Endothelial cell of umbilical vein (primary cell): ENCODE data around the gene COL6A2. TPM values are rescaled to one million over a fixed set of nuclear protein-coding genes. Genes with fewer than 3 reads are reported as not detected.

Source experiments
- BruUV-seq: library from RNA; stranded (reverse); fragments of 400-500 nt; replicated peaks from 2 replicates; lab custom pipeline; 2021; lab: Mats Ljungman, UMichigan
- CTCF ChIA-PET: fragments of 300-600, 350-600 bp; sonication (Branson Sonifier 250); formaldehyde crosslinking; loops from one replicate; lab custom pipeline; 2021; ENCODE audit warnings: antibody characterized with exemption, inconsistent platforms; lab: Charles Lee
- POLR2A ChIA-PET: fragments of 300-600, 350-600 bp; sonication (Branson Sonifier 250); formaldehyde crosslinking; loops from one replicate; lab custom pipeline; 2021; ENCODE audit warnings: antibody characterized with exemption, inconsistent platforms; lab: Charles Lee
- DNase-seq: peaks from one replicate; pipeline ENCODE4 v3.0.0-alpha.2; 2011; ENCODE audit warnings: low read depth, low spot score
- FAIRE-seq: peaks from 2 replicates; lab custom pipeline; 2011; peaks lifted over from hg19 to GRCh38; lab: Jason Lieb, UNC
- H2AFZ ChIP-seq: 2 replicates; pipeline ENCODE4 v1.6.0; 2012; ENCODE audit warnings: low read depth, low read length, control low read depth, inconsistent platforms
- H3K27ac ChIP-seq: 2 replicates; pipeline ENCODE4 v1.5.1; 2011; ENCODE audit warnings: low read depth, mild to moderate bottlenecking, control low read depth, low read length, moderate library complexity; ENCODE audit not compliant: insufficient read depth
- H3K27me3 ChIP-seq, 2 experiments: 2 replicates each; pipeline versions ENCODE4 v1.6.0 to v1.6.1; 2011; ENCODE audit warnings: low read length in 2 of 2, mixed read lengths in 1 of 2; ENCODE audit not compliant: control insufficient read depth in 2 of 2, insufficient read depth in 2 of 2
- H3K36me3 ChIP-seq, 2 experiments: 2 replicates in 1 of 2; 3 replicates in 1 of 2; pipeline ENCODE4 v1.5.1; 2011; ENCODE audit warnings: low read length in 2 of 2, mild to moderate bottlenecking in 1 of 2, moderate library complexity in 1 of 2; ENCODE audit not compliant: control insufficient read depth in 2 of 2, insufficient read depth in 2 of 2; ENCODE audit errors: extremely low read depth in 1 of 2
- H3K4me1 ChIP-seq: 3 replicates; pipeline ENCODE4 v1.5.1; 2011; ENCODE audit warnings: mild to moderate bottlenecking, low read length; ENCODE audit not compliant: control insufficient read depth, insufficient read depth; ENCODE audit errors: extremely low read depth
- H3K4me2 ChIP-seq: 2 replicates; pipeline ENCODE4 v1.6.1; 2011; ENCODE audit warnings: low read length, control low read depth, mixed read lengths; ENCODE audit not compliant: insufficient read depth
- H3K4me3 ChIP-seq, 3 experiments: fragments of 200-600 bp in 1 of 3; sonication (generic), shearing (Covaris generic) in 1 of 3; replicated peaks in 1 of 3; 2 replicates each; pipeline ENCODE4 v1.5.1; 2011 to 2016; ENCODE audit warnings: control low read depth in 3 of 3, low read length in 3 of 3, mild to moderate bottlenecking in 2 of 3, inconsistent platforms in 1 of 3, low read depth in 1 of 3, moderate library complexity in 1 of 3; ENCODE audit not compliant: insufficient read depth in 1 of 3
- H3K79me2 ChIP-seq: 2 replicates; pipeline ENCODE4 v1.6.0; 2012; ENCODE audit warnings: low read length, inconsistent platforms; ENCODE audit not compliant: control insufficient read depth, insufficient read depth
- H3K9ac ChIP-seq: replicated peaks from 2 replicates; pipeline ENCODE3; 2011; ENCODE audit warnings: low read length, control low read depth; ENCODE audit not compliant: insufficient read depth; ENCODE audit errors: extremely low read depth
- H3K9me1 ChIP-seq: replicated peaks from 3 replicates; pipeline ENCODE4 v1.6.0; 2011; ENCODE audit warnings: mild to moderate bottlenecking, low read length; ENCODE audit not compliant: control insufficient read depth, insufficient read depth; ENCODE audit errors: extremely low read depth
- H3K9me3 ChIP-seq: replicated peaks from 2 replicates; pipeline ENCODE4 v1.5.1; 2012; ENCODE audit warnings: low read length, inconsistent platforms; ENCODE audit not compliant: control insufficient read depth, insufficient read depth
- H4K20me1 ChIP-seq: replicated peaks from 2 replicates; pipeline ENCODE3; 2011; ENCODE audit warnings: mild to moderate bottlenecking, low read length; ENCODE audit not compliant: control insufficient read depth, insufficient read depth; ENCODE audit errors: extremely low read depth
- EZH2 ChIP-seq: IDR thresholded peaks from 2 replicates; pipeline ENCODE4 v1.6.1; 2012; ENCODE audit warnings: borderline replicate concordance, low read depth, mild to moderate bottlenecking, moderate library complexity, low read length, inconsistent platforms; ENCODE audit not compliant: severe bottlenecking
- FOS ChIP-seq: IDR thresholded peaks from 2 replicates; pipeline ENCODE4 v1.6.1; 2011; ENCODE audit warnings: mild to moderate bottlenecking, low read length, moderate library complexity, borderline replicate concordance; ENCODE audit not compliant: insufficient read depth
- GATA2 ChIP-seq: IDR thresholded peaks from 2 replicates; pipeline ENCODE4 v1.7.0; 2011; ENCODE audit warnings: low read depth, mild to moderate bottlenecking, moderate library complexity, mixed read lengths, low read length; ENCODE audit not compliant: insufficient read length, insufficient read depth
- JUN ChIP-seq: IDR thresholded peaks from 2 replicates; pipeline ENCODE4 v1.6.1; 2011; ENCODE audit warnings: borderline replicate concordance, low read depth; ENCODE audit not compliant: insufficient read length, insufficient read depth
- MYC ChIP-seq: IDR thresholded peaks from one replicate; pipeline ENCODE4 v1.6.1; 2011; ENCODE audit warnings: mild to moderate bottlenecking, low read depth, low read length
- POLR2A ChIP-seq: IDR thresholded peaks from 2 replicates; pipeline ENCODE4 v1.6.1; 2012; ENCODE audit warnings: low read depth, mild to moderate bottlenecking, control low read depth, low read length
- POLR2AphosphoS5 ChIP-seq: IDR thresholded peaks from 2 replicates; pipeline ENCODE4 v1.6.1; 2012; ENCODE audit warnings: low read depth, mild to moderate bottlenecking, control low read depth, low read length, moderate library complexity; ENCODE audit not compliant: insufficient read depth
- dilution Hi-C: fragments of 300-500 bp; cut with MboI; formaldehyde crosslinking; loops from one replicate; pipeline ENCODE4 v1.15.0; 2019; ENCODE audit warnings: low sequenced_read_pairs; ENCODE audit not compliant: extremely low pct_ligation_motif_present
- intact Hi-C: fragments of 100-400 bp; cut with micrococcal nuclease; formaldehyde crosslinking; loops from one replicate; pipeline ENCODE4 v1.10.0; 2022
- polyA plus RNA-seq, 4 experiments: library from polyadenylated mRNA; depleted of rRNA in 3 of 4; stranded (reverse) in 3 of 4; unstranded in 1 of 4; fragments of >200 nt; gene quantifications; 2 replicates each; pipeline versions ENCODE4 v1.2.1 to v1.2.3, GENCODE V29; 2011 to 2012; ENCODE audit warnings: missing spikeins in 1 of 4
- total RNA-seq: library from RNA; stranded (reverse); gene quantifications from 2 replicates; pipeline ENCODE4 v1.2.3, GENCODE V29; 2021
- TF ChIP-seq, protein P1 (sequence below), 2 donors: IDR thresholded peaks; 1 replicate in 1 of 2; 2 replicates in 1 of 2; pipeline ENCODE4 v1.5.1; 2011; ENCODE audit warnings: low read length in 2 of 2, mild to moderate bottlenecking in 2 of 2, moderate library complexity in 2 of 2, control low read depth in 1 of 2, inconsistent platforms in 1 of 2, low read depth in 1 of 2; ENCODE audit not compliant: insufficient read depth in 1 of 2; ENCODE audit errors: extremely low read depth in 1 of 2
- TF ChIP-seq, protein P2 (sequence below): IDR thresholded peaks from 2 replicates; pipeline ENCODE4 v1.6.1; 2011; ENCODE audit not compliant: insufficient read depth, insufficient read length

Gene COL6A2
- total and polyA plus RNA-seq, 2 donors (not counting 3 experiments of a cell fraction or from before 2014, with no cell fraction given), result 3.4 to 6.1 TPM

DNA sequence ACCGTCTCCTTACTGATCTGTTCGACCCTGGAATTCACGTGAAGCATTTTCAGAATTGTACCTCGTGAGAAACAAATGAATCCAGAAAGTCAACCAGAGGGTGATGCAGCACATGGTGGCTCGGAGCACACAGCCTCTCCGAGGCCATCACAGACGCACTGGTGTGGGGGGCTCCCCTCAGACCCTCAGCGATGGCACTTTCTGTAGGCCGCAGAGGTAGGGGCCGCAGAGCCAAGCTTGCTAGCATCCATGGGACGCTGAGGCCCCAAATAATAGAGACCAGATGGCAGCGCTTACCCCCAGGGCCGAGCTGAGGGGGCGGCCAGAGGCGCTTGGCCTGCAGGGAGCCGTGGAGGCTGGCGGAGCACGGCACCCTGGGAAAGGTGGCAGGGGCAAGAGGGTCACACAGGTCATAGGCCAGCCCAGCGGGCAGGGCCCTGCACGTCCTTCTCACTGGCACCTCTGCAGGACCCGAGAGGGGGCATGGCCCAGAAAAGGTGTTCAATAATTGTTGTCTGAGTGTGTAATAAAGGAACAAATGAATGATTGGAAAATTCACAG, 28.1 kb upstream of the COL6A2 start:
- H3K9ac ChIP-seq, result no peak overlapping the region
- H3K4me2 ChIP-seq, result no peak overlapping the region
- ChIA-PET POLR2A (no interaction called here), CTCF (no interaction called here)
- FAIRE-seq (no peak), DNase-seq (no peak)
- dilution Hi-C loops (no loop called here), intact Hi-C loops (no loop called here)
- no peaks in the 10 kb centered on the region for H3K79me2 ChIP-seq
- H4K20me1 ChIP-seq, result no peaks in the 10 kb centered on the region
- H2AFZ ChIP-seq, result no peak overlapping the region
- H3K27me3 ChIP-seq, result peaks cover 16 to 23% of the 10 kb centered on the region in 2 experiments
- BruUV-seq, result no TSS peak
- TF ChIP-seq FOS (no peak), GATA2 (no peak), EZH2 (no peak)
- TF ChIP-seq, protein P1, sequence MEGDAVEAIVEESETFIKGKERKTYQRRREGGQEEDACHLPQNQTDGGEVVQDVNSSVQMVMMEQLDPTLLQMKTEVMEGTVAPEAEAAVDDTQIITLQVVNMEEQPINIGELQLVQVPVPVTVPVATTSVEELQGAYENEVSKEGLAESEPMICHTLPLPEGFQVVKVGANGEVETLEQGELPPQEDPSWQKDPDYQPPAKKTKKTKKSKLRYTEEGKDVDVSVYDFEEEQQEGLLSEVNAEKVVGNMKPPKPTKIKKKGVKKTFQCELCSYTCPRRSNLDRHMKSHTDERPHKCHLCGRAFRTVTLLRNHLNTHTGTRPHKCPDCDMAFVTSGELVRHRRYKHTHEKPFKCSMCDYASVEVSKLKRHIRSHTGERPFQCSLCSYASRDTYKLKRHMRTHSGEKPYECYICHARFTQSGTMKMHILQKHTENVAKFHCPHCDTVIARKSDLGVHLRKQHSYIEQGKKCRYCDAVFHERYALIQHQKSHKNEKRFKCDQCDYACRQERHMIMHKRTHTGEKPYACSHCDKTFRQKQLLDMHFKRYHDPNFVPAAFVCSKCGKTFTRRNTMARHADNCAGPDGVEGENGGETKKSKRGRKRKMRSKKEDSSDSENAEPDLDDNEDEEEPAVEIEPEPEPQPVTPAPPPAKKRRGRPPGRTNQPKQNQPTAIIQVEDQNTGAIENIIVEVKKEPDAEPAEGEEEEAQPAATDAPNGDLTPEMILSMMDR (IDR thresholded peaks at IDR 0.05; ENCODE audit: extremely low read depth in 1 of 2, insufficient read depth in 1 of 2, low read depth in 1 of 2, low read length in 2 of 2), result no peak
- no peaks in the 10 kb centered on the region for H3K9me3 ChIP-seq
- H3K27ac ChIP-seq, result no peak overlapping the region
- no peak overlapping the region for H3K4me3 ChIP-seq
- H3K4me1 ChIP-seq, result no peaks in the 10 kb centered on the region
- no peaks in the 10 kb centered on the region for H3K9me1 ChIP-seq
- no peaks in the 10 kb centered on the region for H3K36me3 ChIP-seq

DNA sequence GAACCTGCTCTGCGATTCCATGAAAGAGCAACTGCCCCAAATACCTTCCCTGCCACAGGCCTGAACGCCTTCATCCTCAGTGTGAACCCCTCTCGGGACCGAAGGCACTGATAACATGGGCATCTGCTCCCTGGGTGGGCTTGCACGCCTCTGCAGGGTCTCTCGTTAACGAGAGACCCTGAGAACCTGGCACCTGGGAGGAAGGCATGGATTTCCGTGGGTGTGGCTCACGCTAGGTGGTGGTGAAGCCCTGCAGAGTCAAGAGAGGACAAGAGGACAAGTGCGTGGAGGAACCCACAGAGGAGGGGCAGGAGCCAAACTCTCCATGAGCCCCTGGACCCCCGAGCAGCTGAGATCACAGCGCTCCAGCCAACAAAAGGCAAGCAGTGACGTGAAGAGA, 26.8 kb upstream of the COL6A2 start:
- FAIRE-seq, result no peak
- Histone ChIP-seq H3K4me3 (no peak overlapping the region), H3K4me2 (no peak overlapping the region), H4K20me1 (no peaks in the 10 kb centered on the region), H3K27ac (no peak overlapping the region), H3K27me3 (peaks cover 7 to 10% of the 10 kb centered on the region in 2 experiments), H2AFZ (no peak overlapping the region), H3K9me3 (no peaks in the 10 kb centered on the region), H3K79me2 (no peaks in the 10 kb centered on the region), H3K36me3 (no peaks in the 10 kb centered on the region), H3K9me1 (no peaks in the 10 kb centered on the region), H3K4me1 (no peaks in the 10 kb centered on the region), H3K9ac (no peak overlapping the region)
- dilution Hi-C loops (no loop called here), intact Hi-C loops (no loop called here)
- CTCF ChIA-PET, result no interaction called here
- DNase-seq, result no peak
- TF ChIP-seq MYC, result no peak
- no peak for TF ChIP-seq GATA2
- TF ChIP-seq, protein P1 (IDR thresholded peaks at IDR 0.05; ENCODE audit: extremely low read depth in 1 of 2, insufficient read depth in 1 of 2, low read depth in 1 of 2, low read length in 2 of 2), result no peak
- no peak for TF ChIP-seq FOS
- TF ChIP-seq, protein P2, sequence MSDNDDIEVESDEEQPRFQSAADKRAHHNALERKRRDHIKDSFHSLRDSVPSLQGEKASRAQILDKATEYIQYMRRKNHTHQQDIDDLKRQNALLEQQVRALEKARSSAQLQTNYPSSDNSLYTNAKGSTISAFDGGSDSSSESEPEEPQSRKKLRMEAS, result no peak
- TF ChIP-seq JUN, result no peak
- TF ChIP-seq EZH2, result no peak
- TF ChIP-seq POLR2A, result no peak
- no peak for TF ChIP-seq POLR2AphosphoS5
- POLR2A ChIA-PET, result no interaction called here
- no TSS peak for BruUV-seq
